Measurements from ENCODE around the gene TEX13B.

Gene TEX13B

DNA sequence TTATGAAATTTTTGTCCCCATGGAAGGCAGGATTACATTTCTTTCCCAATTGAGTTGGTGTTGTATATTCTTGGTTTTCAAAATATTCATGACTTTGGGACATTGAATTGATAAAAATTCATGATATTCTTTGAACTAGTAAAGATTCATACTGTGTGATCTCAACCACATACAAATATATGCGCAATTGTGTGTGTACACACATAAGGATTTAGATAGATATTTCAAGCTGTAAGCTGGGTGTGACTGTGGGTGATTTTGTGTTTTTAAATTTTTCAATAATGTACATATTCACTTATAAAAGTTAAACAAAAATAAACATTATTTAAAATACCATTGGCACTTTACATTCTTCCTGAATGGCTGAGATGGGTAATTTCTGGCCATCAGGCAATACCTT is 43.2 kb upstream of the TEX13B start:
- H3K14ac ChIP-seq (ENCODE audit: low read length): no peak overlapping the region
- H3K23ac ChIP-seq (ENCODE audit: low read length): no peak overlapping the region
- no peaks in the 10 kb centered on the region for H3K27me3 ChIP-seq (ENCODE audit: insufficient read depth, low read length)
- no peak for DNase-seq
- H3K4me1 ChIP-seq (ENCODE audit: control insufficient read depth in 1 of 2, insufficient read depth in 2 of 2, low read length in 2 of 2): no peaks in the 10 kb centered on the region
- H3K4me2 ChIP-seq (ENCODE audit: low read length): no peak overlapping the region
- no peak overlapping the region for H2BK12ac ChIP-seq (ENCODE audit: low read length)
- H3K79me2 ChIP-seq (ENCODE audit: control insufficient read depth, insufficient read depth, low read length, poor library complexity): no peaks in the 10 kb centered on the region
- H4K12ac ChIP-seq (ENCODE audit: low read depth, low read length): no peak overlapping the region
- no peak overlapping the region for H3K9ac ChIP-seq (ENCODE audit: low read length)
- H2BK120ac ChIP-seq (ENCODE audit: insufficient read depth, low read length, poor library complexity): no peak overlapping the region
- WGBS (ENCODE audit: extremely low coverage, insufficient coverage, insufficient read length): no CpG with 5 or more reads among the region's 1 CpG
- no peak overlapping the region for H2BK5ac ChIP-seq (ENCODE audit: low read depth, low read length, poor library complexity)
- no peak overlapping the region for H3K27ac ChIP-seq (ENCODE audit: low read depth, low read length)
- H3K79me1 ChIP-seq (ENCODE audit: low read length): no peaks in the 10 kb centered on the region
- H4K91ac ChIP-seq (ENCODE audit: low read depth, low read length): no peak overlapping the region
- H2AK5ac ChIP-seq (ENCODE audit: low read length): no peak overlapping the region
- H3K4me3 ChIP-seq (ENCODE audit: low read depth, low read length): no peak overlapping the region
- H3K9me3 ChIP-seq (ENCODE audit: insufficient read depth, low read depth, low read length): no peaks in the 10 kb centered on the region
- no peak overlapping the region for H3K4ac ChIP-seq (ENCODE audit: low read depth, low read length)
- H3K18ac ChIP-seq (ENCODE audit: low read length): no peak overlapping the region
- H3K36me3 ChIP-seq (ENCODE audit: control insufficient read depth in 1 of 2, insufficient read depth in 2 of 2, low read length in 2 of 2): no peaks in the 10 kb centered on the region
- H2AFZ ChIP-seq (ENCODE audit: insufficient read depth, low read length, poor library complexity): no peak overlapping the region
- H4K8ac ChIP-seq (ENCODE audit: low read depth, low read length): no peak overlapping the region

DNA sequence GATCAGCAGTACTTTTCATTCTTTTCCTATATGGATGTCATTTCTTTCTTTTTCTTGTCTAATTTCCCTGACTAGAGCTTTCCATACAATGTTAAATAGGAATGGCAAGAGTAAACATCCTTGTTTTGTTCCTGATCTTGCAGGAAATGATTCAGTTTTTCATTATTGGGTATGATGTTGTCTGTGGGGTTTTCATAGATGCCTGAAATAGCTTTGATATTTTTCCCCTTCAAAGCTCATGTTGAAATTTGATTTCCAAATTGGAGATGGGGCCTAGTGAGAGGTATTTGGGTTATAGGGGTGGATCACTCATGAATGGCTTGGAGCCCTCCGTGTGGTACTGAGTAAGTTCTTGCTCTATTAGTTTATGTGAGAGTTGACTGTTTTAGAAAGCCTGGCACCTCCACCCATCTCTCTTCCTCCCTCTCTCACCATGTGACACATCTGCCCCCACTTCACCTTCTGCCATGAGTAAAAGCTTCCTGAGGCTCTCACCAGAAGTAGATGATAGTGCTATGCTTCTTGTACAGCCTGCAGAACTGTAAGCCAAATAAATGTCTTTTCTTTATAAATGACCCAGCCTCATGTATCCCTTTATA is 40.4 kb upstream of the TEX13B start:
- no peak overlapping the region for H3K9ac ChIP-seq (ENCODE audit: low read length)
- H3K27me3 ChIP-seq (ENCODE audit: insufficient read depth, low read length): no peaks in the 10 kb centered on the region
- no peak overlapping the region for H4K91ac ChIP-seq (ENCODE audit: low read depth, low read length)
- no peak overlapping the region for H3K14ac ChIP-seq (ENCODE audit: low read length)
- H3K4ac ChIP-seq (ENCODE audit: low read depth, low read length): no peak overlapping the region
- no peak overlapping the region for H3K18ac ChIP-seq (ENCODE audit: low read length)
- H3K23ac ChIP-seq (ENCODE audit: low read length): no peak overlapping the region
- H3K79me2 ChIP-seq (ENCODE audit: control insufficient read depth, insufficient read depth, low read length, poor library complexity): no peaks in the 10 kb centered on the region
- DNase-seq: no peak
- H2BK120ac ChIP-seq (ENCODE audit: insufficient read depth, low read length, poor library complexity): no peak overlapping the region
- H3K4me1 ChIP-seq (ENCODE audit: control insufficient read depth in 1 of 2, insufficient read depth in 2 of 2, low read length in 2 of 2): no peaks in the 10 kb centered on the region
- no peak overlapping the region for H4K8ac ChIP-seq (ENCODE audit: low read depth, low read length)
- H3K9me3 ChIP-seq (ENCODE audit: insufficient read depth, low read depth, low read length): no peaks in the 10 kb centered on the region
- H2BK5ac ChIP-seq (ENCODE audit: low read depth, low read length, poor library complexity): no peak overlapping the region
- H3K4me3 ChIP-seq (ENCODE audit: low read depth, low read length): no peak overlapping the region
- H3K27ac ChIP-seq (ENCODE audit: low read depth, low read length): no peak overlapping the region
- WGBS (ENCODE audit: extremely low coverage, insufficient coverage, insufficient read length): no CpG with 5 or more reads among the region's 1 CpG
- no peaks in the 10 kb centered on the region for H3K36me3 ChIP-seq (ENCODE audit: control insufficient read depth in 1 of 2, insufficient read depth in 2 of 2, low read length in 2 of 2)
- no peak overlapping the region for H2AK5ac ChIP-seq (ENCODE audit: low read length)
- H3K4me2 ChIP-seq (ENCODE audit: low read length): no peak overlapping the region
- no peak overlapping the region for H2BK12ac ChIP-seq (ENCODE audit: low read length)
- H4K12ac ChIP-seq (ENCODE audit: low read depth, low read length): no peak overlapping the region
- no peaks in the 10 kb centered on the region for H3K79me1 ChIP-seq (ENCODE audit: low read length)
- no peak overlapping the region for H2AFZ ChIP-seq (ENCODE audit: insufficient read depth, low read length, poor library complexity)

DNA sequence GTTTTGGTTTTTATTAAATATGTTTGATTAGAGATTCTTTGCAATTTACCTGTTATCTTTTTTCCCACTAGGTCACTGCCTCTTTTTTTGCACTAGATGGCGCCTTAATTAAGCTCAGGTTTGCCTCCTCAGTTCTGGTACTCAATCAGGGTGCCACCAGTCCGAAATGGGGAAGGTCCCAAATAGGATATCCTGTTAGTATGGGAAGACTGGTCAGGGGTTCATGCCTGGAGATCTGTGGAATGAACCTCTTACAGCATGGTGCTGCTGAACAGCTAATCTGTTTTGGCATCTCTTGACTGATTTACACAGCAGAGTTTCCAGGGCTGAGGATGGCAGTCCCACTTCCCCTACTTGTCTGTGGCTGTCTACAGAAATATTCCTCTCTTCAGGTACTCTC is 38.5 kb upstream of the TEX13B start:
- no CpG with 5 or more reads among the region's 2 CpGs for WGBS (ENCODE audit: extremely low coverage, insufficient coverage, insufficient read length)

DNA sequence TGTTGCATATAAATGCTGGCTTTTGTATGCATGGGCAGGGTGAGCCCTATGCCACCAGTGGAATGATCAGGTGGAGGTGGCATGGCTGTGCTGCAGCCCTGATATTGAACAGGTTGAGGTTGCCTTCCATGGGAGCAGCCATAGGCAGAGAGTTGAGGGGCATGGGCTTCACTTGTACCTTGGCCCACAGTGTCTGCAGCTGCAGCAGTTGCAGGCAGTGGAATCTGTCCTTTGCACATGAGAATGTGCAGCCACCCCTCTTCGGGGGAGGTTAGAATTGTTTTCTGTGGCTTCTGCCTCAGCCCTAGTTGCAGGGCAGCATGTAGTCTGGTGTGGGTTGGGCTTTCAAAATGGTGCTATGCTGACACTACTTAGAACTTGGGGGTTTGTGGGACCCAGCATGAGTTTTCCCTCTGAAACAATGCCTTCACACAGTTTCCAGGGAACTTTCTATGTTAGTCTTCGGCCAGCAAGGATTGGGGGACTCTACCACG is 37.3 kb upstream of the TEX13B start:
- no peak overlapping the region for H2BK5ac ChIP-seq (ENCODE audit: low read depth, low read length, poor library complexity)
- H2AK5ac ChIP-seq (ENCODE audit: low read length): no peak overlapping the region
- H3K27ac ChIP-seq (ENCODE audit: low read depth, low read length): no peak overlapping the region
- no peak overlapping the region for H2AFZ ChIP-seq (ENCODE audit: insufficient read depth, low read length, poor library complexity)
- no peak for DNase-seq
- no peak overlapping the region for H3K14ac ChIP-seq (ENCODE audit: low read length)
- H3K9me3 ChIP-seq (ENCODE audit: insufficient read depth, low read depth, low read length): no peaks in the 10 kb centered on the region
- no peak overlapping the region for H2BK120ac ChIP-seq (ENCODE audit: insufficient read depth, low read length, poor library complexity)
- H3K79me2 ChIP-seq (ENCODE audit: control insufficient read depth, insufficient read depth, low read length, poor library complexity): no peaks in the 10 kb centered on the region
- H3K27me3 ChIP-seq (ENCODE audit: insufficient read depth, low read length): no peaks in the 10 kb centered on the region
- no peak overlapping the region for H4K91ac ChIP-seq (ENCODE audit: low read depth, low read length)
- H3K23ac ChIP-seq (ENCODE audit: low read length): no peak overlapping the region
- no peak overlapping the region for H3K4me3 ChIP-seq (ENCODE audit: low read depth, low read length)
- no peaks in the 10 kb centered on the region for H3K36me3 ChIP-seq (ENCODE audit: control insufficient read depth in 1 of 2, insufficient read depth in 2 of 2, low read length in 2 of 2)
- no peak overlapping the region for H3K9ac ChIP-seq (ENCODE audit: low read length)
- no peak overlapping the region for H4K12ac ChIP-seq (ENCODE audit: low read depth, low read length)
- H3K79me1 ChIP-seq (ENCODE audit: low read length): no peaks in the 10 kb centered on the region
- H3K4me1 ChIP-seq (ENCODE audit: control insufficient read depth in 1 of 2, insufficient read depth in 2 of 2, low read length in 2 of 2): no peaks in the 10 kb centered on the region
- no peak overlapping the region for H4K8ac ChIP-seq (ENCODE audit: low read depth, low read length)
- H2BK12ac ChIP-seq (ENCODE audit: low read length): no peak overlapping the region
- H3K18ac ChIP-seq (ENCODE audit: low read length): no peak overlapping the region
- H3K4ac ChIP-seq (ENCODE audit: low read depth, low read length): no peak overlapping the region
- H3K4me2 ChIP-seq (ENCODE audit: low read length): no peak overlapping the region
- WGBS (ENCODE audit: extremely low coverage, insufficient coverage, insufficient read length): no CpG with 5 or more reads among the region's 3 CpGs

More for the DNA sequence above, 38.5 kb upstream of the TEX13B start:
- Histone ChIP-seq H2AK5ac (ENCODE audit: low read length) (no peak overlapping the region), H3K4me3 (ENCODE audit: low read depth, low read length) (no peak overlapping the region), H2BK120ac (ENCODE audit: insufficient read depth, low read length, poor library complexity) (no peak overlapping the region), H4K91ac (ENCODE audit: low read depth, low read length) (no peak overlapping the region), H3K79me1 (ENCODE audit: low read length) (no peaks in the 10 kb centered on the region), H4K12ac (ENCODE audit: low read depth, low read length) (no peak overlapping the region), H3K36me3 (ENCODE audit: control insufficient read depth in 1 of 2, insufficient read depth in 2 of 2, low read length in 2 of 2) (no peaks in the 10 kb centered on the region), H2BK12ac (ENCODE audit: low read length) (no peak overlapping the region), H3K9me3 (ENCODE audit: insufficient read depth, low read depth, low read length) (no peaks in the 10 kb centered on the region), H2BK5ac (ENCODE audit: low read depth, low read length, poor library complexity) (no peak overlapping the region), H3K4me1 (ENCODE audit: control insufficient read depth in 1 of 2, insufficient read depth in 2 of 2, low read length in 2 of 2) (no peaks in the 10 kb centered on the region), H3K4ac (ENCODE audit: low read depth, low read length) (no peak overlapping the region), H3K23ac (ENCODE audit: low read length) (no peak overlapping the region), H3K27me3 (ENCODE audit: insufficient read depth, low read length) (no peaks in the 10 kb centered on the region), H3K27ac (ENCODE audit: low read depth, low read length) (no peak overlapping the region), H3K9ac (ENCODE audit: low read length) (no peak overlapping the region), H3K79me2 (ENCODE audit: control insufficient read depth, insufficient read depth, low read length, poor library complexity) (no peaks in the 10 kb centered on the region), H2AFZ (ENCODE audit: insufficient read depth, low read length, poor library complexity) (no peak overlapping the region), H4K8ac (ENCODE audit: low read depth, low read length) (no peak overlapping the region), H3K4me2 (ENCODE audit: low read length) (no peak overlapping the region), H3K18ac (ENCODE audit: low read length) (no peak overlapping the region), H3K14ac (ENCODE audit: low read length) (no peak overlapping the region)
- peak in 1 of 2 donors; percentile 10 for DNase-seq

Data from trophoblast cell (in vitro differentiated cells and primary cell).